Prostate gland (tissue), 2 donors: ENCODE results near the gene EVI5.

Experiments used
- CTCF ChIP-seq, 4 experiments: fragments of 200-600 bp in 2 of 4; fragments of 450-650 bp in 2 of 4; sonication (generic) in 2 of 4; IDR thresholded peaks; 1 replicate in 3 of 4; 2 replicates in 1 of 4; pipeline ENCODE4 v1.5.1; 2016 to 2019; ENCODE audit warnings: antibody characterized with exemption in 4 of 4, mild to moderate bottlenecking in 2 of 4, moderate library complexity in 2 of 4
- POLR2A ChIP-seq: fragments of 450-650 bp; IDR thresholded peaks from one replicate; pipeline ENCODE4 v1.6.1; 2016; ENCODE audit warnings: antibody characterized with exemption, mild to moderate bottlenecking
- POLR2AphosphoS5 ChIP-seq: sonication (generic); formaldehyde crosslinking; IDR thresholded peaks from one replicate; pipeline ENCODE4 v1.6.1; 2017; ENCODE audit warnings: antibody characterized with exemption

- TF ChIP-seq POLR2AphosphoS5 = no peak
- no peak for TF ChIP-seq CTCF (IDR thresholded peaks at IDR 0.05)
- no peak for TF ChIP-seq POLR2A
Measured at GRCh38 chr1:92577261-92577895, 207.5 kb downstream of the EVI5 start.
